NCI-H1436 treated with DMSO at 0.1 percent for 48 hours (cell line): ENCODE results near the gene NRARP.
"Not testable (repeated sequence)": the region's sequence is repeated elsewhere in the genome, so short reads cannot be mapped to it uniquely, and the experiment has no call there.

ENCODE experiments used
- DNase-seq: peaks from one replicate; lab custom pipeline; 2025; lab: John Stamatoyannopoulos, UW

Gene NRARP

DNA sequence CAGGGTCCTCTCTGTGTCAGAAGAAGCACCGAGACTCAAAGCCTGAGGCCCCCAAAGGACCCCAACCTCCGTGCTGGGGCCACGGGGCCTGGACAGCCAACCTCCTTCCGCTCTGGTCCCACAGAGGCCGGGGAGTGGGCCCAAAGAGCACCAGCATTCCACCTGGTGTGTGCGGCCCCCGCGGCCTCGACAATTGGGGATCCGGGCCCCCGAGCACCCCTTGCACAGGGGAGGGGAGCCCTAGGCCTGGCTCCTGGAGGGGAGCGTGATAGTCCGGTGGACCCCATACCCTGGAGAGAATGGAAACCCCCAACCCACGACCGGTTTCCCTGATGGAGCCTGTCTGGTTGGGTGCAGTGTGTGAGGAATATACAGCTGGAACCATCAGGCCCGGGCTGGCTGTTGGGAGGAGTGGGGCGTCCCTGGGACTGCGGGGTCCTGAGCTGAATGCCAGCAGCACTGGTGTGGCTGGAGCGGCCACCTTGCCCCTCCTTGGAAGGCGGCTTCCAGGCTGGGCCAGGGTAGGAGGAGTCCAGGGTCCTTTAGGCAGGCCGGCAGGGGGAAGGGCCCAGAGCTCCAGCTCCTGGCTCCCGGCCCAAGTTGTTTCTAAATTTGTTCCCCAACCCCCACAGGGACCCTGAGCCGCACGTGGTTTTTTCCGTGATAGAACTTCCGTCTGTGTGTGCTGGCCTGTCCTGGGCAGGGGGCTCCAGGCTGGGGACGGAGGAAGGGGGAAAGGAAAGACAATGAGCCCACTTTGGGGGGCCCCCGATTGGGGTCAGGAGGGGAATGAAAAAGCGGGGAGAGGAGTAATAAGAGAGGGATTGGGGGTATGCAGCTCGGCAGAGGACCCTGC lies 25.4 kb downstream of the NRARP start:
- DNase-seq: no peak

GRCh38 chr9:137275588-137276472 lies 26.2 kb downstream of the NRARP start:
- no peak for DNase-seq

GRCh38 chr9:137275203-137275587 lies 26.9 kb downstream of the NRARP start:
- DNase-seq: no peak

DNA sequence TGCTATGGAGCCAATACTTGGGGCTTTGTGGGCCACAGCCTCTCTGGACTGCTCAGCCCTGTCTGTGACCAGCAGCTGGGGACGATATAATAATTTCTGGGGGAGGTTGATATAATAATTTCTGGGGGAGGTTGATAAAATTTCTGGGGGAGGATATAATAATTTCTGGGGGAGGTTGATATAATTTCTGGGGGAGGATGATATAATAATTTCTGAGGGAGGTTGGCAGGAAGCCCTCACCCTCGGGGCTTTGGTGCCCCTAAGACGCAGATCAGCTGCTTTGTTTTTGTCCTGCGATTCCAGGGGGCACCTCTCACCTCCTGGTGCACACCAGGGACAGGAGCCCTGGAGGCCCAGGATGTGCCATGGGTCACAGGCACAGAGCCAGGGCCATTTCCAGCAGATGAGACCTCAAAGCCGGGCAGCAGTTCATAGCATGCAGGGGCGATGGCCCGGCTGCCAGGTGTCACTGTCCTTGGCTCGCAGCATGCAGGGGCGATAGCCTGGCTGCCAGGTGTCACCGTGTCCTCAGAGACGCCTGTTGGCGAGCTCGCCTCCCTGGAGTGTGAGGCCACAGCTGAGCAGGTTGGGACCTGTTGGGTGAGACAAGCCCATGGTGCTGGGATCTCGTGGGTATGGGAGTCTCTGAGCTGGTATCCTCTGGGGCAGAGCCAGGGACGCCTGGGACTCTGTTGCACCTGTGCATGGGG lies 28.3 kb downstream of the NRARP start:
- no peak for DNase-seq

DNA sequence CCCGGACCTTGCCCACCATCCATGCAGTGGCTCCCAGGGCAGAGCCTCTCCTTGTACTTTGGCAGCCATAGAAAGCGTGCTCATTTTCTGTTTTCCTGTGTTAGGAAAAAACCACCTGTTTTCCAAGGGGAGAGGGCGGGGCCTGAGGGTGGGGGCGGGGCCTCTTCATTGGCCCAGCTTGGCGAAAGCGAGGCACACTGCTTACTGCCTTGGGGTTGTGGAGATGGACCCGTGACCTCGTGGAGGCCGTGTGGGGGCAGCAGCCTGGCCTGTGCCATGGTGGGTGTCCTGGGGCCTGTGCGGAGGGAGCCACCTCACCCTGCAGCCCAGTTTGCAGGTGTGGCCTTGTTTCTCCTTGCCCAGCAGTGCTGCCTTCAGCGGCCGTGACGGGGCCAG lies 29.0 kb downstream of the NRARP start:
- no peak for DNase-seq

- no peak for DNase-seq
Measured at GRCh38 chr9:137272241-137273094, 29.6 kb downstream of the NRARP start.

DNA sequence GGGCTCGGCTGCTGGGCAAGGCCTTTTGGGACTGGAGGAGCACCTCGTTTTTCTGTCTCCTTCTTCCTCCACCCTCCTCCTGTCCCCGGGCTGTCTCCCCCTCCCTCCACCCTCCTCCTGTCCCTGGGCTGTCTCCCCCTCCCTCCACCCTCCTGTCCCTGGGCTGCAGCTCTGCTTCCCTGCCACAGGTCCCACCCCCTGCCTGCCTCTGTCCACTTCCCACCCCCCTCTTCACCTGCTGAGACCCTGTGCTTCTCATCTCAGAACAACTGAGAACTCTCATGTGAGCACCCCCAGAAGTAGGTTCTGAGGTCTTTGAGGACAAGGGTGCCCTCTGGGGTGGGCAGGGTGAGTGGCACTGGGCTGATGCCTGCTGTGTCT lies 30.4 kb downstream of the NRARP start:
- DNase-seq: no peak

DNA sequence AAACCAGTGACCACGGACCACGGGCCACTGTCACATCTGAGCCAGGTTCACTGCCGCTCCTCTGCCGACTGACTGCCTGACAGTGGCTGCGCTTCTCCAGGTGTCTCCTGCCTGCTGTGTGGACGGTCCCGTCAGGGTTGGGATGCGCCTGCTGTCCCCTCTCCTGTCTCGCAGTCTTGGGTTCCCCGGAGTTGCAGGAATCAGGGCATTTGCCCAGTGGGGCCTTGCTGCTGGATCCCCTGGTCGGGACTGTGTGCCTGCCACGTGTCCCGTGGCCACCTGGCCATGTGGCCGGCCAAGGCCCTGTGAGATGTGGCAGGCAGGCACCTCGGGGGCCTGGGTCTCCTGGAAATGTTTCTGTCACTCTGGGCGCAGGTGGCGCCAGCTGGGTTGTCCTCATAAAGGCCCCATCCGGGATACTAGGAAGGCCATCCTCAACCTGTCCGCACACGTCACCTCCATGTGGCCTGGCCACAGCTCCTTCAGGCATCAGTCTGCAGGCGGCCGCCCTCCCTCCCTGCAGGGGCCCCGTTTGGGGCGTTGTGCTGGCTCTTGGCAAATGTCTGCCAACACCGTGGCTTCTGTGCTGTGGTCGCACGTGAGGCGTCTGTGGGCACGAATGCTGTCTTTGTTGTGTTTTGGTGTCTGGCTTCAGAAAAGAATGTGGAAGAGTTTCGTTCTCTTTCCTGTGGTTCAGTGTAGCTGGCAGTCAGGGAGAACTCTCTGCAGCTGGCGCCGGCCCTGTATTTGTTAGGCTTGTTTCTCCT lies 31.0 kb downstream of the NRARP start:
- no peak for DNase-seq

- no peak for DNase-seq
Measured at GRCh38 chr9:137269231-137269772, 32.8 kb downstream of the NRARP start.

- no peak for DNase-seq
Measured at GRCh38 chr9:137268538-137269201, 33.4 kb downstream of the NRARP start.

- DNase-seq: no peak
Measured at GRCh38 chr9:137267933-137268355, 34.1 kb downstream of the NRARP start.

DNA sequence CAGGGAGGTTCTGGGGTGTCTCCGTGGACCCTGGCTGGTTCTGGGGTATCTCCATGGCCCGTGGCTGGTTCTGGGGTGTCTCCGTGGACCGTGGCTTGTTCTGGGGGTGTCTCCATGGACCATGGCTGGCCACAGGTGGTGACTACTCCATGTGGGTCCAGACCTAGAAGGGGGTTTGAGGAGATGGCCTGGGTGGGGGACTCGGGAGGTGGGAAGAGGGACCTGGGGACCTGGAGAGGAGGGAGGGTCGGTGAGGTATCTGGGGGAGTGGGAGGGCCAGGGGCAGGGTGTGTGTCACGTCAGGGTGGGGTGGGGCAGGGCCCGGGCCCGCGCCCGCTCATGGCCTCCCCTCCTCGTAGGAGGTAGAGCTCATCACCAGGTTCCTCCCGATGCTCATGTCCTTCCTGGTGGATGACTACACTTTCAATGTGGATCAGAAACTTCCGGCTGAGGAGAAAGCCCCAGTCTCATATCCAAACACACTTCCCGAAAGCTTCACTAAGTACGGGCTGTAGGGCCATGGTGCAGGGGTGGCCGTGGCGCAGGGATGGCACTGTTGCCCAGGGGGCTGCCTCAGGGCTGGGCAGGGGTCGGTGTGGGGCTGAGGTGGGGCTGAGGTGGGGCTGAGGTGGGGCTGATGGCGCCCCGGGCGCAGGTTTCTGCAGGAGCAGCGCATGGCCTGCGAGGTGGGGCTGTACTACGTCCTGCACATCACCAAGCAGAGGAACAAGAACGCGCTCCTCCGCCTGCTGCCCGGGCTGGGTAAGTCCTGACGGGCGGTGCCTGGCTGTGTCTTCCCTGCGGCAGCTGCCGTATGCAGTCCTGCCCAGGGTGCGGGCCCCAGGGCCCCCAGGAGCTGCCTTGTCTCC lies 35.3 kb downstream of the NRARP start:
- DNase-seq: no peak

- no peak for DNase-seq
Measured at GRCh38 chr9:137266162-137266527, 35.9 kb downstream of the NRARP start.

DNA sequence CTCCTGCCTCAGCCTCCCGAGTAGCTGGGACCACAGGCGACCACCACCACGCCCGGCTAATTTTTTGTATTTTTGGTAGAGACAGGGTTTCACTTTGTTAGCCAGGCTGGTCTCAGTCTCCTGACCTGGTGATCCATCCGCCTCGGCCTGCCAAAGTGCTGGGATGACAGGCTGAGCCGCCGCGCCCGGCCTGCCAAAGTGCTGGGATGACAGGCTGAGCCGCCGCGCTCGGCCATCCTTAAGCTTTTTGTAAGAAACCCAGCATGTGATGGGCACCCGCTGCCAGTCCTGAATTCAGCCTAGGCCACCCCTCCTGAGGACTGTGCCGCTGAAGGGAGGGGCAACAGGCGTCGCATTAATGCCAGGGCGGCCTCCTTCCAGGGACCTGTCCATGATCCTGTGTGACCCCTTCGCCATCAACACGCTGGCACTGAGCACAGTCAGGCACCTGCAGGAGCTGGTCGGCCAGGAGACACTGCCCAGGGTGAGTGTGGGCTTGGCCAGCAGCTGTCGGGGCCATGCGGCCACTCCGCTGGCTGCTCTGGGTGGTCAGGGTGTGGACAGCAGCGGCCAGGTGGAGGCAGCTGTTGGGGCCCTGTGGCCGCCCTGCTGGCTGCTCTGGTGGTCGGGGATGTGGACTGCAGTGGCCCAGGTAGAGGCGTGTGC lies 36.4 kb downstream of the NRARP start:
- no peak for DNase-seq

DNA sequence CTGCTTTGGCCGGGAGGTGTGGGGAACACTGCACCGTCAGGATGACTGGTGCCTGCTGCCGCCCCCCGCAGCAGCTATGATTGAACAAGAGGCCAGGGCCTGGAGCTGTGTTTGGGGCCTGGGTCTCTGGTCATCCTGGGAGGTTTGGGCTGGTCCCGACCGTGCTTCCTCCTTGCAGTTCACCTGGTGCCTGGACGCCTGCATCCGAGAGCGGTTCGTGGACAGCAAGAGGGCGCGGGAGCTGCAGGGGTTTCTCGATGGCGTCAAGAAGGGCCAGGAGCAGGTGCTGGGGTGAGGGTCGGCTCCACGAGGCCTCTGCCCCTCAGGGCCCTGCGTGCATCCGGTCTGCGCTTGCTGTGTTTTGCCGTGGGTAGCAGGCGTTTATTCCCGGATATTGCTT lies 38.0 kb downstream of the NRARP start:
- no peak for DNase-seq

DNA sequence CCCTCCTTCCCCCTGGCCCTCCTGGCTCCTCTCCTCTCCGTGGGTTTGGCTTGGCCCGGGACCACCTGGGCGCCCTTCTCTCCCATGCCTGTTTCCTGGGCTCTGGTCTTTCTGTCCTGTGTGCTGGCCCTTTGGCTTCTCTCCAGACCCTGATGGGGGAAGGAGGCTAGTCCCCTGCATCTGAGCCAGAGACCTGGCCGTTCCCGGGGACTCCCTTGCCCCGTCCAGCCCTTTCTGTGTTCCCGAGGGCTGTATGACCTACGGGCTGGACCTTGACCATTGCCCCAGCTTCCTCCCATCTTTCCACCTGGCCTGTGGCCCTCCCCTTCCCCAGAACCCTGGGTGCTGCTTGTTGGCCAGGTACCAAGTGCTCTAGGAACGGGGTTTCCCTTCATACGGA lies 38.6 kb downstream of the NRARP start:
- DNase-seq: no peak

- no peak for DNase-seq
Measured at GRCh38 chr9:137262909-137263285, 39.2 kb downstream of the NRARP start.

DNA sequence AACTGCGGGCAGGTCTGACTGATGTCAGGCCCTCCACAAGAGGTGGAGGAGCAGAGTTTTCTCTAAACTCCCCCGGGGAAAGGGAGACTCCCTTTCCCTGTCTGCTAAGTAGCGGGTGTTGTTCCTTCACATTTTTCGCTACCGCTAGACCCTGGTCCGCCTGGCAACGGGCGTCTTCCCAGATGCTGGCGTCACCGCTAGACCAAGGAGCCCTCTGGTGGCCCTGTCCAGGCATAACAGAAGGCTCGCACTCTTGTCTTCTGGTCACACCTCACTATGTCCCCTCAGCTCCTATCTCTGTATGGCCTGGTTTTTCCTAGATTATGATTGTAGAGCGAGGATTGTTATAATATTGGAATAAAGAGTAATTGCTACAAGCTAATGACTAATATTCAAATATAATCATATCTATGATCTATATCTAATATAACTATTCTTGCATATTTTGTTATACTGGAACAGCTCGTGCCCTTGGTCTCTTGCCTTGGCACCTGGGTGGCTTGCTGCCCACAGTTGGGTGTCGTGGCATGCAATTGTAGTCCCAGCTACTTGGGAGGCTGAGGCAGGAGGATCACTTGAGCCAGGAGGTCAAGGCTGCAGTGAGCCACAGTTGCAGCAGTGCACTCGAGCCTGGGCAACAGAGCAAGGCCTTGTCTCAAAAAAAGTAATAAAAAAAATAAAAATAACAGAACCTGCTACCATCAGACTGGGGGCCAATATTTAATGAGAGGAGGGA lies 39.7 kb downstream of the NRARP start:
- not testable (repeated sequence) for DNase-seq
